H1 (cell line): ENCODE data around the gene FAM53C. TPM values are rescaled to one million over a fixed set of nuclear protein-coding genes. Genes with fewer than 3 reads are reported as not detected.

Experiments
- CTCF ChIA-PET: fragments of 300-600 bp; sonication (Branson Sonifier 250); formaldehyde crosslinking; loops from one replicate; lab custom pipeline; 2021; ENCODE audit not compliant: partially characterized antibody; lab: Charles Lee
- POLR2A ChIA-PET: fragments of 300-600 bp; sonication (Branson Sonifier 250); formaldehyde crosslinking; loops from one replicate; lab custom pipeline; 2021; ENCODE audit warnings: inconsistent platforms; ENCODE audit not compliant: partially characterized antibody; lab: Charles Lee
- DNase-seq, 2 experiments: peaks; one replicate each; pipeline versions ENCODE4 v3.0.0 to v3.0.0-alpha.2; 2010 to 2022; ENCODE audit warnings: low spot score in 2 of 2, low read depth in 1 of 2, mixed read lengths in 1 of 2
- FAIRE-seq: peaks from 2 replicates; lab custom pipeline; 2011; peaks lifted over from hg19 to GRCh38; lab: Jason Lieb, UNC
- H2AFZ ChIP-seq: 2 replicates; pipeline ENCODE4 v1.8.1; 2012; ENCODE audit warnings: low read length, inconsistent platforms
- H2AK5ac ChIP-seq: 2 replicates; pipeline ENCODE4 v1.6.1; 2013; ENCODE audit warnings: low read depth, low read length
- H2BK120ac ChIP-seq: replicated peaks from 2 replicates; pipeline ENCODE3; 2013; ENCODE audit warnings: low read depth, low read length, inconsistent platforms
- H2BK12ac ChIP-seq: 2 replicates; pipeline ENCODE4 v1.6.1; 2013; ENCODE audit warnings: low read depth, low read length
- H2BK15ac ChIP-seq: 2 replicates; pipeline ENCODE4 v1.6.1; 2013; ENCODE audit warnings: low read length
- H2BK20ac ChIP-seq: 2 replicates; pipeline ENCODE4 v1.6.1; 2013; ENCODE audit warnings: low read length
- H2BK5ac ChIP-seq: 2 replicates; pipeline ENCODE4 v1.6.1; 2013; ENCODE audit warnings: low read depth, low read length
- H3K14ac ChIP-seq: 2 replicates; pipeline ENCODE4 v1.6.1; 2013; ENCODE audit warnings: inconsistent platforms; ENCODE audit not compliant: insufficient read length
- H3K18ac ChIP-seq: 2 replicates; pipeline ENCODE4 v1.6.1; 2013; ENCODE audit warnings: low read length; ENCODE audit errors: extremely low read depth
- H3K23ac ChIP-seq: 2 replicates; pipeline ENCODE4 v1.6.1; 2013; ENCODE audit warnings: inconsistent platforms; ENCODE audit not compliant: insufficient read length
- H3K23me2 ChIP-seq: 2 replicates; pipeline ENCODE4 v1.6.1; 2013; ENCODE audit warnings: low read depth, low read length
- H3K27ac ChIP-seq: 2 replicates; pipeline ENCODE4 v1.6.1; 2011; ENCODE audit warnings: low read depth, low read length, inconsistent platforms
- H3K27me3 ChIP-seq, 4 experiments: replicated peaks in 1 of 4; 1 replicate in 1 of 4; 2 replicates in 3 of 4; pipeline versions ENCODE4 v1.6.1 to v1.8.1; 2011 to 2013; ENCODE audit warnings: low read length in 3 of 4, mild to moderate bottlenecking in 3 of 4, inconsistent platforms in 2 of 4, mixed read lengths in 2 of 4, moderate library complexity in 1 of 4; ENCODE audit not compliant: control insufficient read depth in 3 of 4, insufficient read depth in 3 of 4; ENCODE audit errors: extremely low read depth in 1 of 4
- H3K36me3 ChIP-seq, 4 experiments: 2 replicates each; pipeline versions ENCODE4 v1.6.1 to v1.8.1; 2011 to 2013; ENCODE audit warnings: mild to moderate bottlenecking in 4 of 4, low read length in 3 of 4, moderate library complexity in 2 of 4, control low read depth in 1 of 4, inconsistent platforms in 1 of 4; ENCODE audit not compliant: insufficient read depth in 4 of 4, control insufficient read depth in 2 of 4
- H3K4ac ChIP-seq: replicated peaks from 2 replicates; pipeline ENCODE3; 2013; ENCODE audit warnings: low read length, low read depth, mixed read lengths, inconsistent platforms; ENCODE audit not compliant: insufficient read length
- H3K4me1 ChIP-seq, 4 experiments: replicated peaks in 1 of 4; 1 replicate in 1 of 4; 2 replicates in 3 of 4; pipeline versions ENCODE4 v1.6.1 to v1.8.1; 2011 to 2013; ENCODE audit warnings: low read length in 3 of 4, inconsistent platforms in 2 of 4, mixed read lengths in 1 of 4; ENCODE audit not compliant: insufficient read depth in 4 of 4, control insufficient read depth in 3 of 4
- H3K4me2 ChIP-seq, 2 experiments: 2 replicates each; pipeline versions ENCODE4 v1.6.1 to v1.8.1; 2011 to 2013; ENCODE audit warnings: low read depth in 2 of 2, low read length in 2 of 2, control low read depth in 1 of 2, inconsistent platforms in 1 of 2, mild to moderate bottlenecking in 1 of 2; ENCODE audit not compliant: insufficient read depth in 1 of 2
- H3K4me3 ChIP-seq, 4 experiments: fragments of 200-600, 300-600 bp in 1 of 4; sonication (generic), shearing (Covaris generic), sonication (Bioruptor Twin) in 1 of 4; 2 replicates each; pipeline versions ENCODE4 v1.5.1 to v1.8.1; 2011 to 2016; ENCODE audit warnings: low read length in 4 of 4, low read depth in 3 of 4, control low read depth in 2 of 4, inconsistent platforms in 2 of 4, mild to moderate bottlenecking in 2 of 4, mixed read lengths in 1 of 4, moderate library complexity in 1 of 4; ENCODE audit not compliant: insufficient read depth in 2 of 4; ENCODE audit errors: extremely low read depth in 1 of 4
- H3K56ac ChIP-seq: replicated peaks from 2 replicates; pipeline ENCODE3; 2013; ENCODE audit warnings: low read depth, mild to moderate bottlenecking, mixed read lengths, low read length, inconsistent platforms; ENCODE audit not compliant: insufficient read length
- H3K79me1 ChIP-seq: 2 replicates; pipeline ENCODE4 v1.6.1; 2013; ENCODE audit warnings: low read depth, low read length, control low read depth
- H3K79me2 ChIP-seq, 2 experiments: 2 replicates each; pipeline versions ENCODE4 v1.6.1 to v1.8.1; 2012 to 2013; ENCODE audit warnings: low read length in 2 of 2, mild to moderate bottlenecking in 2 of 2, inconsistent platforms in 1 of 2; ENCODE audit not compliant: insufficient read depth in 2 of 2, control insufficient read depth in 1 of 2
- H3K9ac ChIP-seq, 4 experiments: replicated peaks in 1 of 4; 1 replicate in 1 of 4; 2 replicates in 3 of 4; pipeline versions ENCODE4 v1.6.1 to v1.8.1; 2011 to 2013; ENCODE audit warnings: low read depth in 3 of 4, low read length in 3 of 4, control low read depth in 2 of 4, mild to moderate bottlenecking in 2 of 4, moderate library complexity in 2 of 4, inconsistent platforms in 1 of 4; ENCODE audit errors: extremely low read depth in 1 of 4
- H3K9me3 ChIP-seq, 2 experiments: 2 replicates each; pipeline versions ENCODE4 v1.6.1 to v1.8.1; 2012 to 2013; ENCODE audit warnings: mild to moderate bottlenecking in 2 of 2, moderate library complexity in 2 of 2, control low read depth in 1 of 2, inconsistent platforms in 1 of 2, low read depth in 1 of 2, low read length in 1 of 2, mixed read lengths in 1 of 2; ENCODE audit not compliant: insufficient read depth in 2 of 2
- H4K20me1 ChIP-seq, 2 experiments: replicated peaks in 1 of 2; 2 replicates each; pipeline versions ENCODE3 to v1.8.1; 2011 to 2013; ENCODE audit warnings: inconsistent platforms in 2 of 2, low read length in 2 of 2, mild to moderate bottlenecking in 1 of 2; ENCODE audit not compliant: insufficient read depth in 2 of 2, control insufficient read depth in 1 of 2
- H4K5ac ChIP-seq: 2 replicates; pipeline ENCODE4 v1.6.1; 2013; ENCODE audit warnings: low read length, low read depth, mixed read lengths, inconsistent platforms; ENCODE audit not compliant: insufficient read length
- H4K8ac ChIP-seq: 2 replicates; pipeline ENCODE4 v1.8.0; 2013; ENCODE audit warnings: mild to moderate bottlenecking, moderate library complexity, low read length, inconsistent platforms; ENCODE audit not compliant: insufficient read depth; ENCODE audit errors: extremely low read depth
- H4K91ac ChIP-seq: replicated peaks from 2 replicates; pipeline ENCODE3; 2013; ENCODE audit warnings: low read length, mixed read lengths, inconsistent platforms; ENCODE audit not compliant: insufficient read length
- CHD2 ChIP-seq: IDR thresholded peaks from 2 replicates; pipeline ENCODE4 v1.6.1; 2012; ENCODE audit warnings: low read length, improper control_type of control experiment
- SP1 ChIP-seq: IDR thresholded peaks from 2 replicates; pipeline ENCODE4 v1.6.1; 2011; ENCODE audit warnings: low read depth, low read length
- WGBS, 2 experiments: shearing (Covaris generic) in 1 of 2; methylation state at CpG; one replicate each; pipeline versions ENCODE4 v1.1.6 to v1.1.7; 2013 to 2015; ENCODE audit warnings: low lambda C conversion rate in 2 of 2, mixed read lengths in 2 of 2, inconsistent platforms in 1 of 2, low coverage in 1 of 2, missing lambda C conversion rate in 1 of 2; ENCODE audit not compliant: insufficient replicate concordance in 2 of 2, insufficient coverage in 1 of 2, insufficient read length in 1 of 2; ENCODE audit errors: extremely low coverage in 1 of 2, missing lambda C conversion rate in 1 of 2; 5-methylcytosine and 5-hydroxymethylcytosine counted together
- polyA plus RNA-seq, 7 experiments: library from polyadenylated mRNA; depleted of rRNA in 3 of 7; stranded (reverse) in 5 of 7; unstranded in 2 of 7; fragments of >200 nt in 5 of 7; fragments of 200-250 nt in 2 of 7; gene quantifications; 1 replicate in 5 of 7; 2 replicates in 1 of 7; 4 replicates in 1 of 7; pipeline versions ENCODE4 v1.2.1 to v1.2.3, GENCODE V29; 2011 to 2013; ENCODE audit warnings: missing spikeins in 2 of 7, mixed read lengths in 2 of 7
- total RNA-seq: library from RNA; stranded (reverse); fragmentation: NEBNext Ultra II Directional; extraction: Animal tissue kit (Norgen Biotek cat#: 25700); gene quantifications from 2 replicates; pipeline ENCODE4 v1.2.1, GENCODE V29; 2021

The FAM53C gene
- total and polyA plus RNA-seq, 2 of the 8 experiments (the other 6 are each of a cell fraction or from before 2014, with no cell fraction given): 57.6 to 75.3 TPM

- no peak overlapping the region for H4K91ac ChIP-seq
- CTCF ChIA-PET: interaction anchor here (0.9 to 1.3 kb wide), 2 partner anchors 23 to 246 kb away, joined by 3 read pairs; no protein-coding TSS in a partner anchor
- no peak overlapping the region for H3K27ac ChIP-seq
- POLR2A ChIA-PET: interaction anchor here (1.0 to 4.1 kb wide), 3 partner anchors 11 to 22 kb away, joined by 4 to 14 read pairs (median 5); partner anchors contain the start of genes CDC25C and FAM53C
- H2BK12ac ChIP-seq: no peak overlapping the region
- H3K79me1 ChIP-seq: no peaks in the 10 kb centered on the region
- H3K9me3 ChIP-seq: no peaks in the 10 kb centered on the region
- FAIRE-seq: no peak
- no peak for DNase-seq
- no peak overlapping the region for H2BK5ac ChIP-seq
- H2AK5ac ChIP-seq: no peak overlapping the region
- WGBS, 2 experiments: 87% methylated on average over 7 of the region's 7 CpGs; no CpG with 5 or more reads in 1 of the 2 experiments
- H3K14ac ChIP-seq: no peak overlapping the region
- H3K4me3 ChIP-seq: no peak overlapping the region
- no peaks in the 10 kb centered on the region for H3K23me2 ChIP-seq
- no peak overlapping the region for H2BK120ac ChIP-seq
- TF ChIP-seq CHD2: no peak
- TF ChIP-seq SP1: no peak
- H3K4me1 ChIP-seq: no peaks in the 10 kb centered on the region
- no peak overlapping the region for H2BK20ac ChIP-seq
- H3K27me3 ChIP-seq: no peaks in the 10 kb centered on the region
- no peak overlapping the region for H3K4ac ChIP-seq
- H4K8ac ChIP-seq: peak overlapping the region; percentile 51
- H2AFZ ChIP-seq: no peak overlapping the region
- no peak overlapping the region for H3K23ac ChIP-seq
- H4K20me1 ChIP-seq: no peaks in the 10 kb centered on the region
- no peak overlapping the region for H4K5ac ChIP-seq
- no peak overlapping the region for H2BK15ac ChIP-seq
- H3K36me3 ChIP-seq: peaks cover 0 to 25% (median 13%) of the 10 kb centered on the region in 4 experiments; a peak in 4 of 8 replicates
- H3K79me2 ChIP-seq: no peaks in the 10 kb centered on the region
- no peak overlapping the region for H3K9ac ChIP-seq
- H3K56ac ChIP-seq: no peak overlapping the region
- no peak overlapping the region for H3K18ac ChIP-seq
- no peak overlapping the region for H3K4me2 ChIP-seq
These were observed 22.3 kb upstream of the FAM53C start for GRCh38 chr5:138315751-138316278.
